Activated CD4-positive, alpha-beta T cell treated with anti-CD3 and anti-CD28 coated beads, Interleukin-2, amount 50 U/mL, for 1 hour (primary cell): ENCODE data around the gene ADAM10.
"Not testable (repeated sequence)": the region's sequence is repeated elsewhere in the genome, so short reads cannot be mapped to it uniquely, and the experiment has no call there.

Source experiments
- DNase-seq: peaks from one replicate; pipeline ENCODE4 v3.0.0-alpha.2; 2020

ADAM10 gene

DNA sequence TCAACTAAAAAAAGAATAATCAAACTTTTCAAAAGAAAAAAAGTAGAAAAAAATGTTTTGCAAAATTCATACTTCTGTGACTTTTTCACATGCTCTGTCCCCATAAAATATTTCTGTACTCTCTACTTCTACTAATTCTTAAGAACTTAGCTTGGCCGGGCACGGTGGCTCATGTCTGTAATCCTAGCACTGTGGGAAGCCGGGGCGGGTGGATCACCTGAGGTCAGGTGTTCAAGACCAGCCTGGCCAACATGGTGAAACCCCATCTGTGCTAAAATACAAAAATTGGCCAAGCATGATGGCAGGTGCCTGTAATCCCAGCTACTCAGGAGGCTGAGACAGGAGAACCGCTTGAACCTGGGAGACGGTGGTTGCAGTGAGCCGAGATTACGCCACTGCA, 145.6 kb downstream of the ADAM10 start:
- DNase-seq, result not testable (repeated sequence)

DNA sequence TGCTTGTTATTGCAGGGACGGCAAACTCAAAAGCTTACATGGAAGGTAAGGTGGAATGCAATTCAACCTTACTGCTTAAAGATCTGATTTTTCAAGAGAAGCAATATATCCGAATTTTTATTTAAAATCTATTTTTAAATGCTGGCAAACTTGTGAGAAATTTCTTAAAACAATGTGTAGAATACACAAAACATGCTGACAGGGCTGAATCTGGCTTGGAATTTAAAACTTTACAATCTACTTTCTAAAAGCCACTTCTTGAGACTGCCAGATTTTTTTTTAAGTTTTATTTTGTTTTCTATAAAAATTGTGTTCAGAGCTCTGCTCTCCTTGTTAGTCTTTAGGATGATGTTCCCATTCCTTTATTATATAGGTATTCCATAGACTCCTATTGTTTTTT, 146.7 kb downstream of the ADAM10 start:
- DNase-seq, result no peak

DNA sequence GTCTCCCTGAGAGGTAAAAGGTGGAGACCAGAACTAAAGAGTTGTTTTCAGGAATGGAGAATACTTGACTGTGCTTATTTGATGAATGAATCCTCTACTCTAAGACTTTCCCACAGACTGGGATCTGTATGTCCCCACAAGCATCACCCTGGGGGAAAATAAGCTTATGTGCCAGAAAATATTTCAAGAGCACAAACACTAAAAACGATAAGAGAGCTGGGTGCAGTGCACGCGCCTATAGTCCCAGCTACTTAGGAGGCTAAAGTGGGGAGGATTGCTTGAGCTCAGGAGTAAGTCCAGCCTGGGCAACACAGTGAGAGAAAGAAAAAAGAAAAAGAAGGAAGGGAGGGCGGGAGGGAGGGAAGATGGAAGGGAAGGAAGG, 150.7 kb downstream of the ADAM10 start:
- no peak for DNase-seq

DNA sequence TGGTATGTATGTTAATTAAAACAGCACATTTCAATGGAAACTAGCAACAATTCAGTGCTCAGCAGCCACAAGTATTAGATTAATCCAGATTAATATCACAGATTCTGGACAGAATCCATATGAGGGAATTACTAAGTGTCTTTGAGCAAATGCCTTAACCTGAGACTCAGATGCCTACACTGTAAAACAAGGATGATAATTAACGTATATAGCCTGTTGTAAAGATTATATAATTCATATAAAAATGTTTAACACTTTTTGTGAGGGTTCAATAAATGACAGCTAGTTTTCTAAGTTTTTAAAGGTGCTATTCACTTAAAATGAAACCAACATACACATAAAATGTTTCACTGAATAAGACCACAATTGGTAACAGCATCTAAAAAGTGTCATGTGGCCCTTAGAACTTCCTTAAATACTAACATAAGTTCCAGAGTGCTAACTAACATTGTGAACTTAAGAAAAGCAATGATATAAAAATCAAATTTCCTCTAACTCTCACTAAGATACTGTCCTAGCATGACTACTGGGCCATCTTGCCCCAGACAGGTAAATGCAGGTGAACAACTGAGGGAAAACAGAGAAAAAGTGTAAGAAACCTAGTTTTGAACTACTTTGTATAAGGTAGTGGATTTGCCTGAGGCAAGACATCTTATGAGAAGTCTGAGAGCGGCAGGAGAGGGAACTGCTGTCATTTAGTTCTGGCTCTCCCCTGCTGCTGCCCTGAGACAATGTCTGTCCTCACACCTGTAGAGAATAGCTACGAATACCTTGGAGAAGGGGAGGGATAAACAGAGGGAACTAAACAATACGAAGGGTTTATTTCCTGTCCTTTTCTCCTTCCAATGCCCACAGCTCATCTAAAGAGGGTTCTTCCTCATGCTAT, 151.3 kb downstream of the ADAM10 start:
- no peak for DNase-seq

DNA sequence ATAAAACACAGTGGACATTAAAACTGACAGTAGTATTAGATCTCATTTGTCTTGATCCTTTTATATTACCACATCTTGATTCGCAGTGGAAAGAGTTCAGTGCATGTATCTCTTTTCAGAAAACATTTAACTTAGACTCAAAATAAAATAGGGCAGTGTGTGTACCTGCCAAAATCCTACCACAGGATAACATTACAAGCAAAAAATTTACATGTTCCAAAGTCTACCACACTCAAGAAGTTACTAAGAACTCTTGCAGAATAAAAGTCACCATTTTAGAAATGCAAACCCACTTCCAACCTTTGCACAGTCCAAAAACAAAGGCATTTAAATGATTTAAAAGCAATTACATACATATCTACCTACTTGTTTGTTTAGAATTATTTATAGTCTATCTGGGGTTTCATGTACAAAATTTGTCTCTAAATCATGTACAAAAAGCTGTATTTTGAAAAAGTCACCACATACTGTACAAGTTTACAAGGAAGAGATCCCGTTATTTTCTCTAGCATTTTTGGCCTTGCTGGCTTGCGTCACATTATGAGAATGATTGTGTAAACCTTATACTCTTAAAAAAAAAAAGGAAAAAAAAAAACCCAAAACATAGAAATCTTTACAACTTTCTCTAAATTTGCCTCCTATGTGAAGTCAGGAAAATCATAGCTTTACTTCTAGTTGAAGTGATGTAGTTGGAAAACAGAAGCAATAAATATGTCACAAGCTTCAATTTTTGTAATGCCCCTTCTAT, 153.8 kb downstream of the ADAM10 start:
- DNase-seq, result no peak

DNA sequence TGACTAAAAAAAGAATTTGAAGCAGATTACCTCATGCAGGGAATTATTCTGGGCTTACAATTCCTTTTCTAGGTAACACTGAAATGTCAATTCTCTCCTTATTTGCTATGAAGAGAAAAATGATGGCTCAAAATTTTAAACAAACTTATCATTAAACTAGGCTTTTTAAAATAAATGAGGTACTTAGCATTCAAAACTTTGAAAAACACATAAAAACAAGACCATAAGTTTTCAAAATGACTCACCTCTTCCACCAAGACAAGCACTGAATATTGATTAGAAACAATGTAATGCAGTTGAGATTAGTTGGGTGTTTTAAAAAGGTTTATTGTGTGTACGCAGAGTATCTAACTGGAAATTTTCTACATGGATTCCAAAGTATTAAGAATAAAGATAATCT, 154.6 kb downstream of the ADAM10 start:
- DNase-seq, result no peak

DNA sequence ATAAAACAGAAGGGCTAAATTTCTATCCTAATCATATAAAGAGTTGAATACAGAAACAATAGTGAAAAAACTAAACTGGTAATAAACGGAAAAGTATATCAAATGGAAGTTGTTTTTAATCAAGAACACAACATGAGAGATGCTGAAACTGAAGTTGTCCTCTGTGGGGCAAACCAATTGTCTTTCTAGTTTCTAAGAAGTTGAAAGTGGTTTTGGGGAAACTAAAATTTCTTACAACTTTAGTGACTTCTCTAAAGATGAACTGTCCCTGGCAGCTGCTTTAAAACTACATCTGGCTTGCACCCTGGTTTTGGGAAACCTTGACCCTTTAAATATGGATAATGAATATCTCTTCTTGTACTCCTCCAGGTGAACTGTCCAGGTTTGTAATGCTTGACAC, 155.6 kb downstream of the ADAM10 start:
- no peak for DNase-seq

DNA sequence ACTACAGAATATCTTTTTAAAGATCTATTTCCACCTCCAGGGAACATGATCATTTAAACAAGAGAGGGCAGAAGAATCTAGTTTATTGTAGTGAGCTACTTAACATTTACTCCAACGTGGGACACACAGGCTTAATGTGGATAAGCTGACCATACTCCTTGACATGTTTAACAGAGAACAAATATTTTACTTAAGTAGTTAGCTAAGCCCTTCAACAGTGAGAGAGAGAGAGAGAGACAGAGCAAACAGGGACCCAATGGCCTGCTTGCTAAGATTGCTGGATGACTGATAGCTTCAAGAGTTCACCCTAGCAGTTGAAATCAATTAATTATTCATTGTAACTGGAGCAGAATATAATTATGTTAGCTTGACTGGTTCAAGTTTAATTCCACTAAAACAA, 158.6 kb downstream of the ADAM10 start:
- no peak for DNase-seq

DNA sequence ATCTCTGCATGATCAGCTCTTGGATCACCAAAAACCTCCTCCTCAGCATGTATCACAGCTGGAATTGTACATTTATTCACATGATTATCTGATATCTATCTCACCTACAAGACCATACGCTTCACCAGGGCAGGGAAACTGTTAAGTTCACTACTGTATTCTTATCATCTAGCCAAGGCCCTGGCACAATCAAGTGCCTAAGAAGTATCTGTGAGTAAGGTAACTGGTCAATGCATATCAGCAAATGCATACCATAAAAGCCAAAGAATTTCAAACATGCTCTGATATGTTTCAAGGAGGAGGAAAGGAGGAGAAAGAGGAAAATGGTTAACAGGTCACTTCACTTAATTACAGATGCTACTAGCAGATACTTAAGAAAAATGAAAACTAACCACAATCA, 159.3 kb downstream of the ADAM10 start:
- no peak for DNase-seq

DNA sequence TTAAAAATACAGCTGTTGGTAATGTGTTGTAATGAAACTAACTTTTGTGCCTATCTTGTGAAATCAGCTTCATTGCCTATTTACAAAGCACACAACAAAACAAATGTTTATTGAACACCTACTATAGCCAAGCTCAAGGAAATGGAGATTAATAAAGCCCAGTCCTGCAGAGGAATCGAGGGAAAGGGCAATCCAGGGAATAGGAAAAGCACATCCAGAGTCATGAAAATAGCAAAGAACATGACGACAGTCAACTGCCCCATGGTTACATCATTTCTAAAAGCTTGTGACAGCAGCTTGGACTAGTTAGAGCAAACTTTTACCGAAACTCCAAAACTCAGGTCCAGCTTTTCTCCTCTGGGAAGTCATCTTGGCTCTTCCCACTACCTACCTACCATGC, 160.5 kb downstream of the ADAM10 start:
- DNase-seq, result no peak

DNA sequence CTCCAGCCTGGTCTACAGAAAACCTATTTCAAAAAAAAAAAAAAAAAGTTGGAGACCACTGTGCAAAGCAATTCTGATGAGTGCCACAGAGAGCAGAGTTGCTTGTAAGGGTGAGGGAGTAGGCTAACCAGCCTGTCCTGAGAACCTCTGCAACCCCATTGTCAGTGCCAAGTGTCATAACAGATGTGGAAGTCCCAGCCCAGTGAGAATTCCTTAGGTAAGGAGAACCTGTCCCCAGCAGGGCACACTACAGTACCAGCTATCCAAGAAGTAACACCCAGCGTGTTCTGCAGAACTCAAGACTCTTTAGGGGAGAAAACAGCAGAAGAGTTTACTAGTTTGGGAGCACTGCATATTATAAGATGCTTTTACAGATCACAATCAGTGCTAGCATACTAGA, 161.4 kb downstream of the ADAM10 start:
- DNase-seq, result no peak

DNA sequence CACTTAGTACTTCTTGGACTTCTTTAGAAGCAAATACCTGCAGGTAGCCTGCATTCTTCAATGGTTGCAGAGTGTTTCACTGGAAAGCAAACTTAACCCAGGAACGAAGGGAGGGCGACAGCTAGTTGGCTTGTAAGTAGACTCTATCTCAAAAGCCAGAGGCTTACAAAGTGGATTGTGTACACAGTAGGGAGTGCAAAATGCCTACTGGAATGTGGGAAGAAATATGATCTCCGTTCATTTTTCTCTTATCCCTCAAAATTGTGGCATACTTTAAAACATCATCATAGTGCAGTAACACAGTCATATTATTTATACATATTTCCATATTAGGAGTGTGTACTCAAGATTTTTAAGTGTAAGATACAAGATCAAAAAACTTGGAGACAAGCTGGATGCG, 162.0 kb downstream of the ADAM10 start:
- no peak for DNase-seq

DNA sequence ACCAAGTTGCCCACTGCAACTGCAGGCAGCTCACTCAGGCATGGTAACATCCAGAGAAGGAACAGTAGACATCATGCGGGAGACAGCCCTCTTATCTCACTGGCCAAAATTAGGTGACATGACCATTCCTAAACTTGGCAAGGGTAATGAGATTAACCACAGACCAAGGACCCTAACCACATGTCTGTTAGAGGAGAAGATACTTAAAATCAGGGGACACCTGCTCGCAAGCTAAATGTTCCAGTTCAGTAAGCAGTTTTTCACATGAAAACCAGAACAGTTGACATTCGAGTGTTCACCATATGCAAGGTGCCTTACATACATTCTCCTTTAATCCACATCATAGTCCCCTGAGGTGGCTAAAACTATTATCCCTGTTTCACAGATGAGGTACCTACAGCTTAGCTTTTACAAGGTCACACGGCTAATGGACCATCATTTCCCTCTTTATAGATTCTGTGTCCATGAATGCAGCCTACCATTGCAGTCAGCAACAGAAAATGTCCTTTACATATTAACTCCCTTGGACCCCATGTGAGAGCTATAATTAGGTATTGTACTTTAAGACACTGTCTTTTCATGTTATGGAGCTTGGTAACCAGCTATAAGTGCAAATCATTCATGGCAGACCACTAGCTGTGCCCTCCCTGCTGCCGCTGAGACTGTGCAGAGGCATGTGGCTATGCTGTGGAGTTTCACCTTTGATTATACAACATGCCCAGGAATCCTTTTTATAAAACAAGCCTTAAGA, 163.6 kb downstream of the ADAM10 start:
- DNase-seq, result no peak

DNA sequence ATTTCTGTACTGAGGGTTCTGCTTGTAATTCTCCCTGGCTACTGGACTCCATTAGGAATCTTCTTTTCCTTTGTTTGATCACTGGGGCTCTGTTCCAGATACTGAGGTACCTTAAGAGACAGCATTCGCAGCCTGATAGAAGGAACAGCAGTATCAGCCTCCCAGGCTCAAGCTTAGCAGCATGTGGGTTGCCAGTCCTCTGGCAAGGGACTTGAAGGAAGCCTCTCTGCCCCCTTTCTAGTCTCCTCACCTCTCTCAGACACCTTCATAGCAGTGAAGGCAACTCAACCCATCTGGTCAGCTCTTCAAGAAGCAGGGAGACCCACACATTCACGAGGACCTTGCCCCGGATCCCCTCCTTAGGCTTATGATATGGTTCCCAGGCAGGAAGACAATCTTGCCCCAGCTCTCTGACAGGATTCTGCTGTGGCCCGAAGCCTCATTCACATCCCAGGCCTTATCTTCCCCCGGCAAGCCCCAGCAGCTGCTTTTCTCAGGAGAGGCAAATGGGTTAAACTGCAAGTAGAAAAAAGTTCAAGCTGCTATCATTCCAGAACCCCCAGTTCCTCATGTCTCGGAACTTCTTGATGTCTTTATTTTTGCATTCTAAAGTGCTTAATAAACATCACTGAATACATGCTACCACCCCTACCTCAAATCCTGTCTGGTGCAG, 164.6 kb downstream of the ADAM10 start:
- DNase-seq, result no peak

DNA sequence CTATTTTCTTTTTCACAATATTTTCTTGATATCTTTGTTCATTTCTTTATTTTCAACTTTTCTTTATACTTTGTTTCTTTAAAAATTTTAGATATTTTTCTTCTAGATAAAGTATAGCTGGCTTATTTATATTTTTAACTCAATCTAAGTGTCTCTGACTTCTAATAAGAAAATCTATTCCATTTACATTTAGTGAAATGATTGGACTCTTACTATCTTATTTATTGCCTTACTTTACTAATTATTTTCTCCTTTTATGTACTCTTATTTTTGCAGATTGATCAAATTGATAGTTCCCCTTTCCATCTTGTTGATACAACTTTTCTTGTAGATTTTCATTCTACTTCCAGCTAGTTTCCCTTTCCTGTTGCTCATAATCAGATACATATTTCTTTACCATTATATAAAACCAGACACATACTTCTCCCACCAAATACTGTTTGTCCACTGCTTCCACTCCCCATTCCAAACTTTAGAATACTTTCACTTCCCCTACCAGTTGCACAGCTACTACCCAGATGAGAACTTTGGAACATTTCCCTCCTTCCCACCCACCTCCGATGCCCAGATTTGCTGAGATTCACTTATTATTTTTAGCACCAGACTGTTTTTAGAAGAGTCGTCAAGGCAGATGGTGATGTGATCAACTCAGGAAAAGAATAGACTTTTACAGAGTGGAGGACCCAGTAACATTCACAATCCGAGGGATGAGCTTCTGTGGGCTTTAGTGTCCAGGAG, 166.2 kb downstream of the ADAM10 start:
- DNase-seq, result no peak

DNA sequence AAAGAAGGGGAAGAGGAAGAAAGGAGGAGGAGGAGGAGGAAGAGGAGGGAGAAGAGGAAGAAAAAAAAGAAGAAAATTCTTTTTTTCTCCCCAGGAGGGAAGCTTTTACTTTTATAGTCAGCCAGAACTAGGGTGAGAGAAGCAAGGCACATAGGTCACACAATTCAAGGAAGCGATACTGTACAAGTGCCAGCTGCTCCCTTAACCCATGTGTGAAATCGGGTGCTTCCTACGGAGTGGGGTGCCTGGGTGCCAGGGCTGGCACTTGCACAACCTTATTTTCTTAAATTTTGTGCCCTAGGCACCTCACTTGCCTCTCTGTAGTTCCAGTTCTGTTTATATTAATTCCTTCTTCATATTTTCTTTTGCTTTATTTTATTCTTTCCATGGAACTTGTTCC, 167.3 kb downstream of the ADAM10 start:
- no peak for DNase-seq

DNA sequence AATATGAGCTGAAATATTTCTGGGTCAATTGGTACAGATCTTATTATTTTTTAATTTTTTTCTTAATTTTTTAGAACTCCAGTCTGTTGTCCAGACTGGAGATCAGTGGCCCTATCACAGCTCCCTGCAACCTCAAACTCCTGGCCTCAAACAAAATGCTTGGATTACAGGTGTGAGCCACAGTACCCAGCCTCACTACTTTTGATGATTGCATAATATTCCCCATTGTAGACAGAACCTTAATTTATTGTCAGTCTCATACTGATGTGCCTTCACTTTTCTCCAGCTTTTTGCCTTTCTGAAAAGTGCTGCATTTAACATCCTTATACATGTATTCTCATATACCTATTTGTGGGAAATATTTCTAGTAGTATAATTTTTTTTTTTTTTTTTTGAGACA, 172.8 kb downstream of the ADAM10 start:
- DNase-seq, result no peak

DNA sequence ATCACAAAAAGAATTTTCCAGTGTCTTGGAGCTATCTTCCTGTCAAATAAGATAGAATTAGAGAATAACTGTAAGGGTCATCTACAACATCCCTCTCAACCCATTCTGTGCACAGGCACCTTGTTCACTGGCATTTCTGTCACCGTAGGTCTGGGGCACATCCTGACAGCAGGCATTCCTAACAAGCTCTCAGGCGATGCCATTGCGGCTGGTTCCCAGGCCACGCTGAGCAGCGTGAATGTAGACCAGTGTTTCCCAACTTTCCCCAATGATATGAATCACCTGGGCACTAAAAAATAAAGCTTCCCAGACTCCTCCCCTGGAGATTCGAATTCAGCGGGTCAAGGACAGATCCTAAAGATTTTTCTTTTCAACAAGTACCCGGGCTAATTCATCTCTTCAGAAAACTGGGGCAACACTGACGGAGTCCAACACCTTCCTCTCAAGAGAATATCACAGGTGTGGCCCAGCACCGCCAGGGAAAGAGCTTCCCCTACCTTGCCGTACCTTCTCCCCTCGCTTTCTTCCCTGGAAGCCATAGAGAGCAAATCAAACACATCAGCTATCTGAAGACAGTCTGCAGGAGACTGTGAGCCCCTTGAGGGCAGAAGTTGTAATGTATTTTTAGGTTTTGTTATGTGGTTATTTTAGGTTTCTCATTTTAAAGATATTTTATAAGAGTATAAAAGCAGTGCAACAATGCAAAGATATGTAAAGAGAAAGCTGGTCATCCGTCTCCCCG, 174.3 kb downstream of the ADAM10 start:
- no peak for DNase-seq

DNA sequence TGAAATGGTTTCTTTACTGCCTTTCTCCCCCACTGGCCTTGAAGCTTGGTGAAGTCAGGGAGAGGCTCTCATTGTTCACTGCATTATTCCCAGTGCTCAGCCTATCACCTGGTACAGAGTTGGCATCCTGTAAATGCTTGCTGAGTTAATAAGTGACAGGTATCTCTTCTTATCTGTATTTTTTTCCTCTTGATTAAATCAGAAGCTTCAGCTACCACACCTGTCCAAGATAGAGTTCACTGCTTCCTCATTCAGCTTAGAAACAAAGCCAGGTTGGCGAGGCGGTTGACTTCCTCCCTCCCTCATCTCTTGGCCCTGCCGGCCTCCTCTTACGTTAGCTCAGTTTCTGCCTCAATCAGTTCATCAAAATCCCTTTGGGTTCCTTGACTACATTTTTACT, 174.9 kb downstream of the ADAM10 start:
- DNase-seq, result no peak

DNA sequence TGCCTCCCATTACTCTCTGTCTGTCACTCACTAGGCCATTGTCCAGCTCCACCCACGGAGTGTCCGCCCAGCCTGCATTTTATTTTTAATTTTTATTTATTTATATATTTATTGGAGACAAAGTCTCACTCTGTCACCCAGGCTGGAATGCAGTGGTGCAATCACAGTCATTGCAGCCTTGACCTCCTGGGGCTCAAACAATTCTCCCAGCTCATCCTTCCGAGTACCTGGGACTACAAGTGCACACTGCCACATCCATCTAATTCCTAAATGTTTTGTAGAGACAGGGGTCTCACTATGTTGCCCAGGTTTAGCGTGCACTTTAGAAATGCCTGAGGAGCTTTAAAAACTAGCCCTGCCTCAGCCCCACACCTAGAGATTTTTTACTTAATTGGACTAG, 176.2 kb downstream of the ADAM10 start:
- DNase-seq, result no peak

DNA sequence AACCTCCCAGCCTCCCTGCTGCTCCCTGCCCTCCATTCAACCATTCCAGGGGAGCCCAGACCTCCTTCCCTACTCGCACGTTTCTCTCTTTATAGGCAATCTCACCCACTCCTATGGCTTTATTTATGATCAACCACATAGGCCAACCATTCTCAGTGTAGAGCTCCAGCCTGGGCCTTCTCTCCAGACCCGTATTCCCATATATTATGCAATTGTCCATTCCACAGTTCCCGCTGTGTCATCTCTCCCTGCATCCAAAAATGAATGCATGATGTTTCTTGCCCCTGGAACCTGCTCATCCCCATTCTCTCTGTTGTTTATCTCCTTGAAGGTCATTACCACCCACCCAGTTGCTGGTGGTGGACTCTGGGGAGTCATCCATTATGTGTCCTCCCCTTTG, 177.0 kb downstream of the ADAM10 start:
- DNase-seq, result no peak

DNA sequence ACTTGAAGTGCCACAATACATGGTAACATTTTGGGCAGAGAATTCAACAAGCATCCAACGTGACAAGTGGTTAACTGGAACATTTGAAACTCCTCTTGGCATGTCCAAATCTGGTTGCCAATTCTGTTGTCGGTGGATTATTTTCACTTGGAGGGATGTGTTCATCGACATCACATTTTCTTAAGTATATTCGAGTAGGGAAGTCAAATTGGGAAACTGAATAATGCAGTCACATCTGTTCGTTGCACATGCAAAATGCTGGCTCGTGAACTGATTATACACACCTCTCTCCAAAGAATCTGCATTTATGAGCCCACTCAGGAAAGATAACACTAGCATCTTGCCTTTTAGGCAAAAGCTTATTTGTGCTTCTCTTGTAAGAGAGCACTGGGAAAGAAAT, 178.0 kb downstream of the ADAM10 start:
- DNase-seq, result no peak
